A549 (cell line): Measurements from ENCODE around the gene LRRC9. TPM values are rescaled to one million over a fixed set of nuclear protein-coding genes. Genes with fewer than 3 reads are reported as not detected.

Experiments
- ATAC-seq, 2 experiments: fragments of 200-7000 bp in 1 of 2; fragments of >200 bp in 1 of 2; cut with Nextera tagmentation in 1 of 2; cut with Tn5 transposase in 1 of 2; 3 replicates each; pipeline versions ENCODE4 v1.8.0 to v1.9.1; 2018 to 2020; ENCODE audit warnings: mild to moderate bottlenecking in 1 of 2, moderate library complexity in 1 of 2
- CTCF ChIA-PET: fragments of 300-600 bp; sonication (Branson Sonifier 250); formaldehyde crosslinking; extraction: SDS; loops from one replicate; lab custom pipeline; 2021; ENCODE audit warnings: antibody characterized with exemption, inconsistent platforms; lab: Yijun Ruan, JAX
- POLR2A ChIA-PET: fragments of 350-600 bp; formaldehyde crosslinking; extraction: SDS; loops from one replicate; lab custom pipeline; 2021; ENCODE audit warnings: antibody characterized with exemption, inconsistent platforms; lab: Yijun Ruan, JAX
- DNase-seq, 2 experiments: peaks; one replicate each; pipeline versions ENCODE4 v3.0.0 to v3.0.0-alpha.2; 2011 to 2016; ENCODE audit warnings: low read depth in 1 of 2, low spot score in 1 of 2
- FAIRE-seq: peaks from 2 replicates; lab custom pipeline; 2011; peaks lifted over from hg19 to GRCh38; lab: Jason Lieb, UNC
- H3K27ac ChIP-seq, 2 experiments: fragments of >200 bp; sonication (Bioruptor Twin); formaldehyde crosslinking; 3 replicates each; pipeline ENCODE4 v1.5.1; 2016 to 2017
- H3K4me1 ChIP-seq: fragments of >200 bp; sonication (Bioruptor Twin); formaldehyde crosslinking; 3 replicates; pipeline ENCODE4 v1.6.1; 2016
- H3K4me2 ChIP-seq: fragments of >200 bp; sonication (Bioruptor Twin); formaldehyde crosslinking; 3 replicates; pipeline ENCODE4 v1.6.1; 2016
- H3K4me3 ChIP-seq: fragments of >200 bp; sonication (Bioruptor Twin); formaldehyde crosslinking; 3 replicates; pipeline ENCODE4 v1.5.1; 2016
- H3K9me3 ChIP-seq: fragments of >200 bp; sonication (Bioruptor Twin); formaldehyde crosslinking; 3 replicates; pipeline ENCODE4 v1.6.1; 2016
- CBX2 ChIP-seq: fragments of 200-600 bp; sonication (generic); IDR thresholded peaks from 2 replicates; pipeline ENCODE4 v1.6.1; 2016; ENCODE audit warnings: low read depth, mild to moderate bottlenecking, borderline replicate concordance
- CBX8 ChIP-seq: fragments of 200-600 bp; sonication (generic); IDR thresholded peaks from 2 replicates; pipeline ENCODE4 v1.6.1; 2016
- CEBPB ChIP-seq, 2 experiments: fragments of >200 bp in 1 of 2; sonication (Bioruptor Twin) in 1 of 2; formaldehyde crosslinking in 1 of 2; IDR thresholded peaks; 2 replicates each; pipeline ENCODE4 v1.6.1; 2012 to 2016
- EHMT2 ChIP-seq: fragments of 200-600 bp; sonication (generic); IDR thresholded peaks from 2 replicates; pipeline ENCODE4 v1.6.1; 2016; ENCODE audit warnings: antibody characterized with exemption, low read depth, mild to moderate bottlenecking, moderate library complexity
- ESRRA ChIP-seq: fragments of 150-350 bp; IDR thresholded peaks from 2 replicates; pipeline ENCODE4 v1.6.1; 2014; ENCODE audit warnings: mild to moderate bottlenecking, low read length, borderline replicate concordance
- FOXS1 ChIP-seq: fragments of 250-450 bp; sonication (Bioruptor Pico); IDR thresholded peaks from 2 replicates; pipeline ENCODE4 v1.5.0; 2020; ENCODE audit warnings: mild to moderate bottlenecking, moderate library complexity
- GATA3 ChIP-seq: IDR thresholded peaks from 2 replicates; pipeline ENCODE4 v1.6.1; 2012; ENCODE audit warnings: borderline replicate concordance
- HDAC2 ChIP-seq: fragments of 200-600 bp; sonication (generic); IDR thresholded peaks from 2 replicates; pipeline ENCODE4 v1.6.1; 2016
- HES2 ChIP-seq: fragments of >200 bp; sonication (Bioruptor Twin); formaldehyde crosslinking; IDR thresholded peaks from 2 replicates; pipeline ENCODE4 v1.6.1; 2016
- HOXA7 ChIP-seq: fragments of 250-450 bp; sonication (Bioruptor Pico); IDR thresholded peaks from 2 replicates; pipeline ENCODE4 v1.5.0; 2020; ENCODE audit warnings: mild to moderate bottlenecking, moderate library complexity
- JUN ChIP-seq, 2 experiments: fragments of >200 bp; sonication (Bioruptor Twin); formaldehyde crosslinking; IDR thresholded peaks; 2 replicates in 1 of 2; 3 replicates in 1 of 2; pipeline ENCODE4 v1.6.1; 2016 to 2017
- NPAS2 ChIP-seq: fragments of 250-450 bp; sonication (Bioruptor Pico); IDR thresholded peaks from 2 replicates; pipeline ENCODE4 v1.8.0; 2022; ENCODE audit warnings: mild to moderate bottlenecking, moderate library complexity, borderline replicate concordance
- POLR2A ChIP-seq: IDR thresholded peaks from 2 replicates; pipeline ENCODE4 v1.6.1; 2012; ENCODE audit warnings: mild to moderate bottlenecking, low read length
- RAD21 ChIP-seq, 2 experiments: fragments of >200 bp in 1 of 2; sonication (Bioruptor Twin) in 1 of 2; formaldehyde crosslinking in 1 of 2; IDR thresholded peaks in 1 of 2; conservative IDR thresholded peaks in 1 of 2; 2 replicates in 1 of 2; 3 replicates in 1 of 2; pipeline ENCODE4 v1.6.1; 2012 to 2018; ENCODE audit warnings: inconsistent platforms in 1 of 2
- RNF2 ChIP-seq: fragments of 200-600 bp; sonication (generic); IDR thresholded peaks from 2 replicates; pipeline ENCODE4 v1.6.1; 2016; ENCODE audit warnings: low read depth, mild to moderate bottlenecking, antibody characterized with exemption, moderate library complexity, borderline replicate concordance
- TFCP2L1 ChIP-seq: fragments of 250-450 bp; sonication (Bioruptor Pico); IDR thresholded peaks from 2 replicates; pipeline ENCODE4 v1.5.0; 2021; ENCODE audit warnings: mild to moderate bottlenecking
- TP53 ChIP-seq: fragments of 250-450 bp; sonication (Bioruptor Pico); IDR thresholded peaks from 2 replicates; pipeline ENCODE4 v1.5.0; 2021; ENCODE audit warnings: mild to moderate bottlenecking, moderate library complexity
- USF2 ChIP-seq: fragments of 450-650 bp; IDR thresholded peaks from 2 replicates; pipeline ENCODE4 v1.6.1; 2014; ENCODE audit warnings: antibody characterized with exemption
- ZFP36 ChIP-seq: fragments of 450-650 bp; IDR thresholded peaks from 2 replicates; pipeline ENCODE4 v1.6.1; 2014; ENCODE audit warnings: borderline replicate concordance; ENCODE audit not compliant: partially characterized antibody
- ZSCAN20 ChIP-seq: fragments of 250-450 bp; sonication (Bioruptor Pico); IDR thresholded peaks from 2 replicates; pipeline ENCODE4 v1.8.0; 2022; ENCODE audit warnings: mild to moderate bottlenecking, moderate library complexity
- WGBS: methylation state at CpG from one replicate; pipeline ENCODE4 v1.1.6; 2017; ENCODE audit errors: missing lambda C conversion rate; 5-methylcytosine and 5-hydroxymethylcytosine counted together
- polyA plus RNA-seq, 4 experiments: library from polyadenylated mRNA; depleted of rRNA in 3 of 4; stranded (reverse); fragments of >200 nt; fragmentation: RNase III in 1 of 4; extraction: RNeasy Plus Mini Kit Qiagen cat#74134 plus additional on column Dnase treatment in 1 of 4; gene quantifications; 2 replicates in 3 of 4; 3 replicates in 1 of 4; pipeline ENCODE4 v1.2.3, GENCODE V29; 2011 to 2017
- TF ChIP-seq, protein P1 (sequence below): IDR thresholded peaks from 2 replicates; pipeline ENCODE4 v1.6.1; 2012; ENCODE audit warnings: low read depth, borderline replicate concordance
- TF ChIP-seq, protein P2 (sequence below): fragments of 200-600 bp; sonication (generic); IDR thresholded peaks from 2 replicates; pipeline ENCODE4 v1.6.1; 2016; ENCODE audit warnings: antibody characterized with exemption, mild to moderate bottlenecking, moderate library complexity
- TF ChIP-seq, protein P3 (sequence below): fragments of >200 bp; sonication (Bioruptor Twin); formaldehyde crosslinking; IDR thresholded peaks from 3 replicates; pipeline ENCODE4 v1.5.1; 2016
- TF ChIP-seq, protein P4 (sequence below): IDR thresholded peaks from 2 replicates; pipeline ENCODE4 v1.6.1; 2012

Gene LRRC9
- polyA plus RNA-seq, 2 of the 4 experiments (the other 2 are of a cell fraction) = not detected

GRCh38 chr14:60085085-60085484, 165.1 kb downstream of the LRRC9 start (continued):
- TF ChIP-seq ZFP36 (no peak), JUN (IDR thresholded peaks at IDR 0.05) (no peak), ZSCAN20 (no peak)
- TF ChIP-seq, all 56 proteins: peak for 0

DNA sequence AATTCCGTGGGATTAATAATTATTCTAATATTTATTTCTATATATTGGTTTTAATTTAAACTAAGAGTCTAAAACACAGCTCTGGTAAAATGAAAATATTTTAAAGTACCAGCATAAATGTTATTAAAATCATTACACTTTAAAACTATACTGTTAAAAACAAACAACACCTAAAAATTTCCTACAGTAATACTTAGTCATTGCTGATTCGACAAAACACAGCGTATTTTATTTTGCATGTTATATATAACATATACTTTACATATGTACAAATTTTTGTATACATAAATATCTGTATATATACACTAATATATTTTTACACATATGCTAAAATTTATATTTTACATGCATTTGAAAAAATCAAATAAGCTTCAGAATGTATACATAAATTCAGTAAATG, 165.7 kb downstream of the LRRC9 start:
- no peak for FAIRE-seq
- no peak overlapping the region for H3K4me3 ChIP-seq
- TF ChIP-seq CEBPB (IDR thresholded peaks at IDR 0.05) (no peak), ESRRA (no peak), USF2 (no peak), CBX8 (no peak), RAD21 (conservative IDR thresholded peaks at IDR 0.05 in 1 of 2, IDR thresholded peaks at IDR 0.05 in 1 of 2) (no peak), TP53 (no peak), POLR2A (no peak), JUN (IDR thresholded peaks at IDR 0.05) (no peak)
- TF ChIP-seq, protein P1, sequence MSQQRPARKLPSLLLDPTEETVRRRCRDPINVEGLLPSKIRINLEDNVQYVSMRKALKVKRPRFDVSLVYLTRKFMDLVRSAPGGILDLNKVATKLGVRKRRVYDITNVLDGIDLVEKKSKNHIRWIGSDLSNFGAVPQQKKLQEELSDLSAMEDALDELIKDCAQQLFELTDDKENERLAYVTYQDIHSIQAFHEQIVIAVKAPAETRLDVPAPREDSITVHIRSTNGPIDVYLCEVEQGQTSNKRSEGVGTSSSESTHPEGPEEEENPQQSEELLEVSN = no peak
- TF ChIP-seq, protein P2, sequence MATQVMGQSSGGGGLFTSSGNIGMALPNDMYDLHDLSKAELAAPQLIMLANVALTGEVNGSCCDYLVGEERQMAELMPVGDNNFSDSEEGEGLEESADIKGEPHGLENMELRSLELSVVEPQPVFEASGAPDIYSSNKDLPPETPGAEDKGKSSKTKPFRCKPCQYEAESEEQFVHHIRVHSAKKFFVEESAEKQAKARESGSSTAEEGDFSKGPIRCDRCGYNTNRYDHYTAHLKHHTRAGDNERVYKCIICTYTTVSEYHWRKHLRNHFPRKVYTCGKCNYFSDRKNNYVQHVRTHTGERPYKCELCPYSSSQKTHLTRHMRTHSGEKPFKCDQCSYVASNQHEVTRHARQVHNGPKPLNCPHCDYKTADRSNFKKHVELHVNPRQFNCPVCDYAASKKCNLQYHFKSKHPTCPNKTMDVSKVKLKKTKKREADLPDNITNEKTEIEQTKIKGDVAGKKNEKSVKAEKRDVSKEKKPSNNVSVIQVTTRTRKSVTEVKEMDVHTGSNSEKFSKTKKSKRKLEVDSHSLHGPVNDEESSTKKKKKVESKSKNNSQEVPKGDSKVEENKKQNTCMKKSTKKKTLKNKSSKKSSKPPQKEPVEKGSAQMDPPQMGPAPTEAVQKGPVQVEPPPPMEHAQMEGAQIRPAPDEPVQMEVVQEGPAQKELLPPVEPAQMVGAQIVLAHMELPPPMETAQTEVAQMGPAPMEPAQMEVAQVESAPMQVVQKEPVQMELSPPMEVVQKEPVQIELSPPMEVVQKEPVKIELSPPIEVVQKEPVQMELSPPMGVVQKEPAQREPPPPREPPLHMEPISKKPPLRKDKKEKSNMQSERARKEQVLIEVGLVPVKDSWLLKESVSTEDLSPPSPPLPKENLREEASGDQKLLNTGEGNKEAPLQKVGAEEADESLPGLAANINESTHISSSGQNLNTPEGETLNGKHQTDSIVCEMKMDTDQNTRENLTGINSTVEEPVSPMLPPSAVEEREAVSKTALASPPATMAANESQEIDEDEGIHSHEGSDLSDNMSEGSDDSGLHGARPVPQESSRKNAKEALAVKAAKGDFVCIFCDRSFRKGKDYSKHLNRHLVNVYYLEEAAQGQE = no peak
- no peak overlapping the region for H3K27ac ChIP-seq
- peaks cover 3% of the 10 kb centered on the region; the same call in 2 of the 3 replicates for H3K4me1 ChIP-seq
- ChIA-PET POLR2A (no interaction called here), CTCF (interaction anchor here (1.5 kb wide), 1 partner anchor 80 kb away, joined by 4 read pairs; no protein-coding TSS in a partner anchor)
- no peak overlapping the region for H3K4me2 ChIP-seq
- DNase-seq = no peak
- no peak for ATAC-seq
- no peaks in the 10 kb centered on the region for H3K9me3 ChIP-seq
- 68% methylated on average over 3 of the region's 3 CpGs for WGBS

DNA sequence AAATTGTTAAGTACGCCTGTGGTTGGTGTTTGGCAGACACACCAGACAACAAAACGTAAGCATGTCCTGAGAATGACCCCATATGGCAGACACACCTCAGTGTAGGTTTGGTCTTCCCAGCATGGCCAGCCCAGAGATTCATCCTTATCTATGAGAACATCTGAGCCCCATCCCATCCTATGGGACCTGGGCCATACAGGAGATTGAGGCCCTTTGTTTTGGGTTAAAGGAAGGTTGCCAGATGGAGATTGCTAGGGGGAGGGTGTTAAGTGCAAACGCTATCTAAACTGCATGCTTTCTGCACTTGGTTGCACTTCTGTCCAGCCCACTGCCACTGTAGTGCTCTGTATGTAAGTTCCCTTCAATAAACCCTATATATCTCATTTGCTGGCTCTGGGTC, 167.7 kb downstream of the LRRC9 start:
- ATAC-seq = no peak
- no peak for TF ChIP-seq HOXA7 (CRISPR knock-in tag)
- no peak for TF ChIP-seq HDAC2
- no peak for TF ChIP-seq CBX2
- no peak for TF ChIP-seq EHMT2
- TF ChIP-seq ZSCAN20 = no peak
- no peak for TF ChIP-seq CEBPB (IDR thresholded peaks at IDR 0.05)
- TF ChIP-seq, protein P3, sequence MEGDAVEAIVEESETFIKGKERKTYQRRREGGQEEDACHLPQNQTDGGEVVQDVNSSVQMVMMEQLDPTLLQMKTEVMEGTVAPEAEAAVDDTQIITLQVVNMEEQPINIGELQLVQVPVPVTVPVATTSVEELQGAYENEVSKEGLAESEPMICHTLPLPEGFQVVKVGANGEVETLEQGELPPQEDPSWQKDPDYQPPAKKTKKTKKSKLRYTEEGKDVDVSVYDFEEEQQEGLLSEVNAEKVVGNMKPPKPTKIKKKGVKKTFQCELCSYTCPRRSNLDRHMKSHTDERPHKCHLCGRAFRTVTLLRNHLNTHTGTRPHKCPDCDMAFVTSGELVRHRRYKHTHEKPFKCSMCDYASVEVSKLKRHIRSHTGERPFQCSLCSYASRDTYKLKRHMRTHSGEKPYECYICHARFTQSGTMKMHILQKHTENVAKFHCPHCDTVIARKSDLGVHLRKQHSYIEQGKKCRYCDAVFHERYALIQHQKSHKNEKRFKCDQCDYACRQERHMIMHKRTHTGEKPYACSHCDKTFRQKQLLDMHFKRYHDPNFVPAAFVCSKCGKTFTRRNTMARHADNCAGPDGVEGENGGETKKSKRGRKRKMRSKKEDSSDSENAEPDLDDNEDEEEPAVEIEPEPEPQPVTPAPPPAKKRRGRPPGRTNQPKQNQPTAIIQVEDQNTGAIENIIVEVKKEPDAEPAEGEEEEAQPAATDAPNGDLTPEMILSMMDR = no peak
- TF ChIP-seq POLR2A = no peak
- TF ChIP-seq NPAS2 (CRISPR knock-in tag) = no peak
- TF ChIP-seq, protein P4, sequence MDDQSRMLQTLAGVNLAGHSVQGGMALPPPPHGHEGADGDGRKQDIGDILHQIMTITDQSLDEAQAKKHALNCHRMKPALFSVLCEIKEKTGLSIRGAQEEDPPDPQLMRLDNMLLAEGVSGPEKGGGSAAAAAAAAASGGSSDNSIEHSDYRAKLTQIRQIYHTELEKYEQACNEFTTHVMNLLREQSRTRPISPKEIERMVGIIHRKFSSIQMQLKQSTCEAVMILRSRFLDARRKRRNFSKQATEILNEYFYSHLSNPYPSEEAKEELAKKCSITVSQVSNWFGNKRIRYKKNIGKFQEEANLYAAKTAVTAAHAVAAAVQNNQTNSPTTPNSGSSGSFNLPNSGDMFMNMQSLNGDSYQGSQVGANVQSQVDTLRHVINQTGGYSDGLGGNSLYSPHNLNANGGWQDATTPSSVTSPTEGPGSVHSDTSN = no peak
- TF ChIP-seq ZFP36 = no peak
- TF ChIP-seq RNF2 = no peak
- TF ChIP-seq RAD21 (conservative IDR thresholded peaks at IDR 0.05 in 1 of 2, IDR thresholded peaks at IDR 0.05 in 1 of 2) = no peak
- TF ChIP-seq HES2 = no peak
- TF ChIP-seq GATA3 = no peak
- TF ChIP-seq CBX8 = no peak
- no peak for TF ChIP-seq FOXS1 (CRISPR knock-in tag)
- TF ChIP-seq TFCP2L1 (CRISPR knock-in tag) = no peak
- TF ChIP-seq, all 56 proteins: peak for 0
- Histone ChIP-seq H3K27ac (no peak overlapping the region), H3K4me3 (no peak overlapping the region), H3K9me3 (no peaks in the 10 kb centered on the region), H3K4me1 (peaks cover 5% of the 10 kb centered on the region; the same call in 2 of the 3 replicates), H3K4me2 (no peak overlapping the region)
- ChIA-PET CTCF (interaction anchor here (1.2 kb wide), 1 partner anchor 123 kb away, joined by 3 read pairs; no protein-coding TSS in a partner anchor), POLR2A (no interaction called here)
- 94% methylated on average over 3 of the region's 3 CpGs for WGBS
- DNase-seq (no peak), FAIRE-seq (no peak)
